Gastroesophageal sphincter (tissue), 3 donors: Measurements from ENCODE around the gene MALT1.

Experiments
- EP300 ChIP-seq: sonication (generic); formaldehyde crosslinking; IDR thresholded peaks from one replicate; pipeline ENCODE4 v1.6.1; 2017; ENCODE audit warnings: antibody characterized with exemption, mild to moderate bottlenecking
- POLR2A ChIP-seq, 2 donors: fragments of 450-650 bp; IDR thresholded peaks; one replicate each; pipeline ENCODE4 v1.6.1; 2017; ENCODE audit warnings: antibody characterized with exemption in 2 of 2, mild to moderate bottlenecking in 2 of 2, moderate library complexity in 1 of 2
- TF ChIP-seq, protein P1 (sequence below), 4 experiments: fragments of 200-600 bp in 2 of 4; fragments of 450-650 bp in 2 of 4; sonication (generic) in 1 of 4; IDR thresholded peaks; one replicate each; pipeline ENCODE4 v1.5.1; 2017 to 2019; ENCODE audit warnings: antibody characterized with exemption in 4 of 4, mild to moderate bottlenecking in 2 of 4, moderate library complexity in 2 of 4

DNA sequence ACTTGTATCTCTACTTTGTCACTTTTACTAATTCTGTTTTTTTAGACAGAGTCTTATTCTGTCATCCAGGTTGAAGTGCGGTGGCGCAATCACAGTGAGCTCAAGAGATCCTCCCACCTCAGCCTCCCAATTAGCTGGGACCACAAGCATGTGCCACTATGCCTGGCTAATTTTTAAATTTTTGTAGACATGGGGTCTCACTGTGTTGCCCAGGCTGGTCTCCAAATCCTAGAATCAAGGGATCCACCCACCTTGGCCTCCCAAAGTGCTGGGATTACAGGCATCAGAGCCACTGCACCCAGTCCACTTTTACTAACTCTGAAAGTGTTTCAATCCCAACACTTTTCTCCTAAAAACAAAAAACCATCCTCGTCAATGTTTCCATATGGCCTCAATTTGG lies 94.9 kb downstream of the MALT1 start:
- TF ChIP-seq POLR2A (IDR thresholded peaks at IDR 0.05) = no peak
- TF ChIP-seq EP300 = no peak
- TF ChIP-seq, protein P1, sequence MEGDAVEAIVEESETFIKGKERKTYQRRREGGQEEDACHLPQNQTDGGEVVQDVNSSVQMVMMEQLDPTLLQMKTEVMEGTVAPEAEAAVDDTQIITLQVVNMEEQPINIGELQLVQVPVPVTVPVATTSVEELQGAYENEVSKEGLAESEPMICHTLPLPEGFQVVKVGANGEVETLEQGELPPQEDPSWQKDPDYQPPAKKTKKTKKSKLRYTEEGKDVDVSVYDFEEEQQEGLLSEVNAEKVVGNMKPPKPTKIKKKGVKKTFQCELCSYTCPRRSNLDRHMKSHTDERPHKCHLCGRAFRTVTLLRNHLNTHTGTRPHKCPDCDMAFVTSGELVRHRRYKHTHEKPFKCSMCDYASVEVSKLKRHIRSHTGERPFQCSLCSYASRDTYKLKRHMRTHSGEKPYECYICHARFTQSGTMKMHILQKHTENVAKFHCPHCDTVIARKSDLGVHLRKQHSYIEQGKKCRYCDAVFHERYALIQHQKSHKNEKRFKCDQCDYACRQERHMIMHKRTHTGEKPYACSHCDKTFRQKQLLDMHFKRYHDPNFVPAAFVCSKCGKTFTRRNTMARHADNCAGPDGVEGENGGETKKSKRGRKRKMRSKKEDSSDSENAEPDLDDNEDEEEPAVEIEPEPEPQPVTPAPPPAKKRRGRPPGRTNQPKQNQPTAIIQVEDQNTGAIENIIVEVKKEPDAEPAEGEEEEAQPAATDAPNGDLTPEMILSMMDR (IDR thresholded peaks at IDR 0.05) = no peak
